Stomach (tissue), 4 donors: ENCODE measurements around the gene CLBA1.

ENCODE experiments used
- CTCF ChIP-seq, 7 experiments: fragments of 450-650 bp in 4 of 7; fragments of 200-600 bp in 3 of 7; sonication (generic) in 3 of 7; IDR thresholded peaks; one replicate each; pipeline ENCODE4 v1.5.1; 2016 to 2019; ENCODE audit warnings: antibody characterized with exemption in 7 of 7, control low read depth in 2 of 7, mild to moderate bottlenecking in 1 of 7
- POLR2A ChIP-seq, 4 donors: fragments of 450-650 bp; IDR thresholded peaks; one replicate each; pipeline ENCODE4 v1.6.1; 2016; ENCODE audit warnings: antibody characterized with exemption in 4 of 4, control low read depth in 2 of 4, mild to moderate bottlenecking in 1 of 4, moderate library complexity in 1 of 4

- no peak for TF ChIP-seq CTCF (IDR thresholded peaks at IDR 0.05)
- no peak for TF ChIP-seq POLR2A (IDR thresholded peaks at IDR 0.05)
Measured at GRCh38 chr14:104993808-104994591, 8.4 kb downstream of the CLBA1 start.
